Epidermal melanocyte (primary cell): Measurements from ENCODE around the gene LYL1.

Source experiments
- DNase-seq: peaks from one replicate; pipeline ENCODE4 v3.0.0; 2011; ENCODE audit warnings: low spot score; ENCODE audit not compliant: insufficient read length

Gene LYL1

DNA sequence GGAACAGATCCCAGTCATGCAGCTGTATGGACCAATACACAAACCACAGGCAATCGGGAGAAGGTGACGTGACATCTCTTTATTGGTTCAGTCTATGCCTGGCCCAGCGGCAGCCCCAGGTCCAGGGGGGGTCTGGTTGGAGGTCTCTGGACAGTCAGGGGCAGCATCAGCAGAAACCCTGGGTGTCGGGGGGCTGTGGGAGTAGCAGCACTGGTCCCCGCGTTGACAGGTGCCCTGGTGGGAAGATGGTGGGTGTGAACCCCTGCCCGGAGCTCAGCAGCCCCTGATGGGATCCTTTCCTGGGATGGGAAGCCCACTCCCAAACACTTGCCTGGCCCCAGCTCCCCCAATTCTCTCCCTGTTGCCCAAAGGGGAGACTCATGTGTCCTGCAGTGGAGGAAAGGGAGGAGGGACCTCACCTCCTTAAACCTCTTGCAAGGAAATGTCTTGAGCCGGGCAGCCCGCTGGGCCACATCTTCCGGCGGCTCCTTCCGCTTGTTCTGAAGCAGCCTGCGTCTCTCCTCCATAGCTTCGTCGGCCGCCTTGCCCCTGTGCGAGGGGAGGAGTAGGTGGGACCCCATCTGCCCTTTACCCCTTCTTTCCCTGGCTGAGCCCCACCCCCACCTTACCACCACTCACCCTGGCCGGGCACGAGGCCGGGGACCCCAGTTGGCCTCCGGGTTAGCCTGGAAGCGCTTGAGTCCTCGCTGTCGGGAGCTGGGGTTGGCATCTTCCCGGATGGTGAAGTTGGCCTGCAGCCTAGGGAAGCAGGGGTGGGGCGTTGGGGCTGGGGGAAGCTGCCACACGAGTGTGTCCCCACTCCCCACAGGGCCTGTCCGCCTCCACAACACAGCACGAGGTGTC is 2.4 kb upstream of the LYL1 start:
- no peak for DNase-seq

DNA sequence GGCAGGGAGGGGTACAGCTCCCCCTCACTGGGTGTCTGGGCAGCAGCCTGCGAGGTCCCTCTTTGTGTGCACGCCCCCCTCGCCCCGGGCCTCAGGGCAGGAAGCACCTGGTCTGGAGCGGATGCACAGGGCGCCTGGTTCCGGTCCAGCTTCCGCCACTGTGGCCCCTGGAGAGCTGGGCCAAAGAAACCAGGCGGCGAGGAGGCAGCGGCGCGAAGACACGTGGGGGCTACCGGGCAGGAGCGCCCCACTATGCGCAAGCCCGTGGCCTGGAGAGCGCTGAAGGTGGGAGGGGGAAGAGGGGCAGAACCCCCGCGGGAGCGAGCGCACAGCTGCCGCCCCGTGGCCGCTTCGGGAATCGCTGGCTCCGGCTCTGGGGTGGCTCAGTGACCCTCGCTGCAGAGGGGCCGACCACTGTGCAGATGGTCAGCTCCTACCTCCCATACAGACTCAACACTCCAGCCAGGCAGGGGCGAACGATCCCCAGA is 1.7 kb upstream of the LYL1 start:
- no peak for DNase-seq

DNA sequence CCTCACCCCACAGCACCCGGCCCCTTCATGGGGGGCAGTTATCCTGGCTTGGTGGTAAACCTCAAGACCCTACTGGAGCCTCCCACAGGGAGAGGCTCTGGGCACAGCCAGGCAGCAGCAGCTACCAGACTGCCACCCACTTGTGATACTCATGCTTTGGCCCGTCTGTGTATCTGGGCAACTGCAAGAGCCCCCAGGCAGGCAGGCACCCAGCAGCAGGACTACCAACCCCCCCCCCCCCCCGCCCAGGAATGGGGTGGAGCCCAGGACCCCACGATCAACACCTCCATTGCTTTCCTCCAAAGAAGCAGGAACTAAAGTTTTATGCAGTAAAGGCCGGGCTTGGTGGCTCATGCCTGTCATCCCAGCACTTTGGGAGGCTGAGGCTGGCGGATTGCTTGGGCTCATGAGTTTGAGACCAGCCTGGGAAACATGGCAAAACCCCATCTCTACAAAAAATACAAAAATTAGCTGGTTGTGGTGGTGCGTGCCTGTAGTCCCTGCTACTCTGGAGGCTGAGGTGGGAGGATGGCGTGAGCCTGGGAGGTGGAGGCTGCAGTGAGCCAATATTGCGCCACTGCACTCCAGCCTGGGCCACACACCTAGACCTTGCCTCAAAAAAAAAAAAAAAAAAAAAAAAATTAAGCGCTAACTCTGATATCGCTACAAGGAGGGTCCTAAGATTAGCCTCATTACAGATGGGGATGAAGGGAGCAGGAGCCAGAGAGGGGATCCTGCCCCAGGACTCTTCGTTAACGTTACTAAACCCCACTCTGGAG is 1.1 kb upstream of the LYL1 start:
- DNase-seq = no peak

DNA sequence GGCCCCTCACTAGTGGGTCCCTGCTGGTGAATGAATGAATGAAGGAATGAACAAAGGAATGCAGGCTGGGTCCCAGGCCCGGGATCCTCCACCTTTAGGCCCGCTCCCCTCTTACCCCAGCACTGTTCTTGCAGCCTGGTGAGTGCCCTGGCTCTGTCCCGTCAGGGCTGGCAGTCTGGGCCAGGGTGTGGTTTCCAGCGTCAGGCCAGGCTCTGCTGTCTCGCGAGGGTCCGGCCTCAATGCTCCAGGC is 317 bp downstream of the LYL1 start:
- DNase-seq = peak; percentile 75

DNA sequence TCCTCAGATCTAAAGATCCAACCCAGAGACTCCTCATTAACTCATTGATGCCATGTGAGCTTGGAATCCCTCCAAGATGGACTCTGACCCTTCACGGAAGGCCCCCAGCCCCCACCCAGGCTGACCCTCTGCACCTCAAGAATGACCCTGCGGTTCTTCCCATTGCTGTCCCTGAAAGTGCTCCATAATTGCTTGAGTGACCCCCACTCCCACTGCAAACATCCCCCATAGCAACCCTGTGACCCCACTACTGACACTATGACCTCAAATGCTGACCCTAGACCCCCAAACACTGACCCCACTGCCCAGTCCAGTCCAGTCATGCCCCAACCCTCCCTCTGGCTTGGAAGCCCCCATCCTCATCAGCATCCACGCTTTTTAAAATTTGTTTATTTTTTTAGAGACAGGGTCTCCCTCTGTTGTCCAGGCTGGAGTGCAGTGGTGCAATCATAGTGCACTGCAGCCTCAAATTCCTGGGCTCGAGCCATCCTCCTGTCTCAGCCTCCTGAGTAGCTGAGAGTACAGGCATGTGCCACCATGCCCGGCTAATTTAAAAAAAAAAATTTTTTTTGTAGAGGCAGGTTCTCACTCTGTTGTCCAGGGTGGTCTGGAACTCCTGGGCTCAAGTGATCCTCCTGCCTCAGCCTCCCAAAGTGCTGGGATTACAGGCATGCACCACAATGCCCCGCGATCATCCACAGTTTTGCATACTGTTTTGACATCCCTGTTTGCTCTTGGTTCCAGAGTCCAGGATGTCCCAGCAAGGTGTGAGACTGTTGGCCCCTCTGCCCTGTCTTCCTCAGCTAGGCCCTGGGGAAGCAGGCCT is 855 bp downstream of the LYL1 start:
- no peak for DNase-seq

DNA sequence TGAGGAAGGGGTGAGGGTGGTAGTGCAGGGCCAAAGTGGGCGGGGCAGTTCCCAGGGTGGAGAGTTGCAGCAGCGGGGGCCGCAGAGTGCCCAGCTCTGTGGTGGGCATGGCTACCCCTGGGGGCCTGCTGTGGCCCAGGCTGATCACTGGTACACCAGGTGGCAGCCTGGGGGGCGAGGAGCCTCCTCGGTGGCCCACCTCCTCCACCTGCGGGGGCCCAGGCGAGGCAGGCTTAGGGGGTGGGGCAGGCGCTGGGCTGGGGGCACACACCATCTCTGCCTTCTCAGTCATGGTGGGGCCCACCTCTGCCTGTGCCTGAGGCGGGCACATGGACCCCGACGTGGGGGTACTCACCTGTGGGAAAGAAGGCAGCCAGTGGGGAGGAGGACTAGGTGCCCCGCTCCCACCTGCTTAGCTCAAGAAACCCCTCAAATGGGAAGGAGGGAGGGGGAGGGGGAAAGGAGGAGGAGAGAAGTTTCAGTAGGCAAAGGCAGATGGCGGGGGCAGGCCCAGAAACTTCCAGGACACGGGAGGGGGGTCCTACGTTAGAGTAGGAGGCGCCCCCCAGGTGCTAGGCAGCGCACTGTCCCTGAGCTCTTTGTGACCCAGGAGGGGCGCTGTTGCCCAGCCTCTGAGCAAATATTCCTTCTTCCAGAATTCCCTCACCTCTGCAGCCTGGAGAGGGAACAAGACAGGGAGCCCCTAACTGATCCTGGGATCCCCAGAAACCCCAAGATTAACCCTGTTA is 1.6 kb downstream of the LYL1 start:
- no peak for DNase-seq

DNA sequence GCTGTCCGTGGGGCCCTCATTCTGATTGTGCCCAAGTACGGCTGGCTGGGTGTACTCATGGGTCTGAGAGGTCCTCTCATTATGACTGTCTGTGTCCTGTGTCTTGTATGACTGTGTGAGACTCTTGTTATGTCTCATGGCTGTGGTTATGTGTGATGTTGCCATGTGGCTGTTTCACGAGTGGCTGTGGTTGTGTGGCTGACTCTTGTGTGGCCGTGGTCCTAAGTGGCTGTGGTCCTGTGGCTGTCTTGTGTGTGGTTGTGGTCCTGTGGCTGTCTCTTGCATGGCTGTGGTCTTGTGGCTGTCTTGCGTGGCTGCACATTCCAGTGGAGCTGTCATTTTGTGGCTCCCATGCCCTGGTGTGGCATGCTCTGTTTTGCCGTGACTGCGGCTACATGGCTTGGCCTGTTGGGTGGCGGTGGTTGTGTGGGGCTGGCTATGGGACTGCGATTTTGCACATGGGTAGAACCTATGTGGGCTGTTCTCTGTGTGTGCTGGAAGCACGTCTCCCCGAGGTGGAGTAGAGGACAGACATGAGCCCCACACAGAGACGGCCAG is 2.5 kb downstream of the LYL1 start:
- DNase-seq = no peak

DNA sequence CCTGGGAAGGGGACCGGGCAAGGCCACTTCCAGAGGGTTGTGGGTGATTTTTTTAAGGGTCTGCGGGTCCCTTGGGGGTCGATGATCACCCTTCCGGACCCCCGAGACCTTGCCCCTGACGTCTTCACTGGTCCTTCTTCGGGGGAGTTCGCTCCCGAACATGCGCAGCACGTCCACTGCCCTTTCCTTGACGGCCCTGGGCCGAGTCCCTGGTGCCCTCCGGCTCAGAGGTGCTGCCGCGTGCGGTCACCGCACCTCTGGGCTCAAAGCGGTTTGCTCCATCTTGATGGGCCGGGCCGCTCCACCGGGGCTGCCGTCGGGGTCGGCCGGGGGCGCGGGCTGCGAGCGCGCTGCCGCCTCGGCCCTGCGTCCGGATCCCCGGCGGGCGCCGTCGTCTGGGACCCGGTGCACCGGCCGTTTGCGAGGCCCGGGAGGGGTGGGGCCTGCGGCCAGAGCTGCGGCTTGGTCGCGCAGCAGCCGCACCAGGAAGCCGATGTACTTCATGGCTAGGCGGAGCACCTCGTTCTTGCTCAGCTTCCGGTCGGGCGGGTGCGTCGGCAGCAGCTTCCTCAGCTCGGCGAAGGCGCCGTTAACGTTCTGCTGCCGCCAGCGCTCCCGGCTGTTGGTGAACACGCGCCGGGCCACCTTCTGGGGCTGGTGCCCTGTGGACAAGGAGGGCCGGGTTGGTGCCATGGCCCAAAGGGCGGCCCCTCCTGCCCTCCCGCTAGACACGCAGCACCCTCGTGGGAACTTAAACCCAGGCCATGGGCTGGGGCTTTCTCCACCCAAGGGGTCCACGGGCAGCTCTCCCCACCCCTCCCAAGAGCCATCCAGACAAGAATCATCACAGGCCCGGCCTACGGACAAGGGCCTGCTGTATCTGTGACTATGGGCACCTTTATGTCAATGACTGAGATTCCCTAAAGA is 3.3 kb downstream of the LYL1 start:
- DNase-seq = no peak

DNA sequence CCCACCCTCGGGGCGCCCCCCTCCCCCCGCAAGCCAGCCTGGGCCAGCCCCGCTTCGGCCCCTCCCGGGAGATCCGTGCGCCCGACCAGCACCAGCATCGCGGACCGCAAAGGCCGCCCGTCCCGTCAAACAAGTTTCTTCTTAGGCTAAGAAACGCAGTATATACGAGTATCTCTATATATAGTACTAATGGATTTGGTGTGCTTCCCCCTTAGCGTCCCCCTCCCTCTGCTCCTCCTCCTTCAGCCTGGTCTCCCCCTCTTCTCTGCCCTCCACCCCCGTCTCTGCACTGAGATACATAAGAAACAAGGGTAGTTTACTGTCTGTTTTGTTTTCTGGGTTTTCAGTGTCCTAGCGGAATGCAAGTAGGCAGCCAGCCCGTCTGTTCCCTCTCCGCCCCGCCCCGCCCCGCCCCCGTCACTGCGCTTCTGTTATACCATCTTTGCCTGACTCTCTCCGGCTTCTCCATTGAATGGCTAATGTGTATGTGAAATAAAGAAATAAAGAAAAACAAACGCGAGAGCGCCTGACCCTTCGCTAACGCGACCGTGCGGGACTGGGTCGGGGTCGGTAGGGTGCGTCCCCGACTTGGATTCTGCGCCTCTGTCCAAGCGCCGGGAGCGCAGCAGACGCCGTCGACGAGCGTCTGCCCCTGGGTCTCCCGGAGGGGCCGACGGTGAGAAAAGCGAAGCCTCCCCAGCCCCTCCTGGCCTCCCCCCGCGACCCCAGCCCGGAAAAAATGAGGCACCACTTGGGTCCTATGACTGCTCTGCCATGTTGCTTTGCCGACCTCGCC is 4.2 kb downstream of the LYL1 start:
- DNase-seq = peak; percentile 89

DNA sequence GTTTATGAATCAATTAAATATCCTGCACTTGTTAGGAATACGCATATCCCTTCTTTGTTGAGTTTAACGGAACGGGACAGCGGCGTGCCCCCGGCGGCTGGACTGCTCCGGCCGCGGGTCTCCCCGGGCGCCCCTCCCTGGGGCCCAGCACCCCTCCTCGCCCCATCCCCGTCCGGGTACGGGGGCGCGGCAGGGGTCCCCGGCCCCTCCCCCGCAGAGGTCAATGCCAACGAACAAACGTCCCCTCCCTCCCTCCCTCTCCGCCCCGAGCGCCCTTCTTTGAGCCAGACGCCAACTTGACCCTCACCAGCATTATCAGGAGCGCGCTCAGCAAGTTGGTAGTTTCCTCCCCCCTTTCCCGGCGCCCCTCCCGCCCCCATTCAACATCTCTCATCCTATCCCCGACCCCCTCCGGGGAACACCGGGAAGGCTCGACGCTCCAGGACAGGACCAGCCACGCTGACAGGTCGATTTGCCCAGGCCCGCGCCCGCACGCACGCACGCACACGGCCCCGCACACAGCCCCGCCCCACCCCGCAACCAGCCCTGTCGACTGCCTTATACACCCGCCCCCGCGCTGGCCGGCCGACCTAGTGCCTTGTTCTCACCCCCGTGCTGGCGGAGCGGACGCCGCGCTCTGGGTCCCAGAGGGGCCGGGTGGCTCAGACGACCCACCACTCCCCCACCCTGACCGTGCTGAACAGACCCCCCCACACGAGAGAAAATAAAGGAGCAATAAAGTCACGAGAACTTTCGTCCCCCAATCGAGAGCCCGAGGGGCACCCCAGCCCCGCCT is 5.0 kb downstream of the LYL1 start:
- DNase-seq = no peak

DNA sequence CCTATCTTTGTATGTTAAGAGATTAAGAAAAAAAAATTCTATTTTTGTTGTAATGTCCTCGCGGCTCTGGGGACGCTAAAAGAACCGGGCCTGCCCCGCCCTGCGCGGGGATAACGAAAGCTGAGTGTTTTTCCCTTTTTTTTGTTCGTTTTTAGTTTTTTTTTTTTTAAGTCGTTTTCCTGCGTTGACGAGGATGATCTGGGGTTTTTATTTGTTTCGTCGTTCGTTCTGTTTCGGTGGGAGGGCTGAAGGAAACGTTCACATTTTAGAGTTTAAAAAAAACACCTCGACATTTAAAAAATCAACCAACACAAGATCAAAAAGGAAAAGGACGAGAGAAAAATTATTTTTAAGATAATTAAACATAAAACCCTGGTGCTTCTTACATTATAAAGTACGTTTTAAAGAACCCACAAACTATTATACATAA is 5.6 kb downstream of the LYL1 start:
- no peak for DNase-seq

DNA sequence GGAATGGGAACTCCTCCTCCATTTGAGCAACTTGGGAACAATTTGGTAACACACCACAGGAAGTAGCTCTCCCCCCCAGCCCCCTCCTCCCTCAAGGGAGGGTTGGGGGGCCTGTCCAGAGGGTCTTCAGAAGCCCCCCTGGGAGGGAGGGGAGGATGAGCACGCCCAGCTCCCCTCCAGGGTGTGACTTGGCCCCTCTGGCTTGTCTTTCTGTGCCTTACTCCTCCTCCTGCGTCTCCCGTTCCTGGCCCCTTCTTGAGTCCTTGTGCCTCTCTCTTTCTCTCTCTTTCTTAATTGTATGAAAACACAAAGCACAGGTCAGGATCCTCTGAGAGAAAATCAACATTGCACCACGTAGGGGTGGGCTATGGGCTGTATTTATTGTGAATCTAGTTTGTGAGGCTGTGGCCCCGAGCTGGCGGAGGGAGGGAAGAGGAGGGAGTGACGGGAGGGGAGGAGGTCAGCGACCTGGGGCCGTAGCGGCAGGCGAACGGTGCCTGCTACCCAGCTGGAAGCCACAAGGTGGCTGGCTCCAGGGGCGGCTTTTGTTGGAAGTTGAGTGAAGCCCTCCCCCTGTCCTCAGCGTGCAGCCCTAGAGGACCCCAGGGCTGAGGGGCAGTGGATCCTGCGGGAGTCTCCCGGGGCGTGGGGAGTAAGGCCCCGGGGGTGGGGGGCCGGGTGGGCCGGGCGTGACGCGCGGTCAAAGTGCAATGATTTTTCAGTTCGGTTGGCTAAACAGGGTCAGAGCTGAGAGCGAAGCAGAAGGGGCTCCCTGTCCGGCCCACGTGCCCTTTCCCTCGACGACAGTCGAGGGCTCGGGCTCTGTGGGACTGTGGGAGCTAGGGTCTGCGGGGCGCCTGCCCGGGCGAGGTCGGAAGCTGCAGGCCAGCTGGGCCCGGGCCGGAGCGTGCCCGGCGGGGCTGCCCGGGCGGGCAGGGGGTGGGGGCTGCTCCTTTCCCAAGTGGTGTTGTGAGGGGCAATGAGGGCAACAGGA is 6.4 kb downstream of the LYL1 start:
- no peak for DNase-seq

DNA sequence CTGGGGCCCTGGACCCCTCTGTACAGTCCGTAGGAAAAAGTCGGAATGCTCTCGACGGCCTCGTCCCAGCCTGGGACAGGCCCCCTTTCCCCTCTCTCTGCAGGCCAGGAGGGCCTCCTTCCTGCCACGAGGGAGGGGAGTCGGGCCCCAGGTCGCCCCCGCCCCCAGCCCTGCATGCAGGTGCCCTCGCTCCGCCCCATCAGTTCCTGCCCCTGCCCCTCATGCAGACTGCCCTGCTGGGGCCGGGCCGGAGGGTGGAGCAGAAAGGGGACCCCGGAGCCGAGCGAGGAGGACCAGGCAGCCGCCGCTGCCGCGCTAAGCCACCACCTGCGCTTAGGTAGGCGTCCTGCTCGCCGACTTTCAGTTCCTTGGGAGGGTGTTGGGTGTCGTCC is 7.3 kb downstream of the LYL1 start:
- DNase-seq = no peak

DNA sequence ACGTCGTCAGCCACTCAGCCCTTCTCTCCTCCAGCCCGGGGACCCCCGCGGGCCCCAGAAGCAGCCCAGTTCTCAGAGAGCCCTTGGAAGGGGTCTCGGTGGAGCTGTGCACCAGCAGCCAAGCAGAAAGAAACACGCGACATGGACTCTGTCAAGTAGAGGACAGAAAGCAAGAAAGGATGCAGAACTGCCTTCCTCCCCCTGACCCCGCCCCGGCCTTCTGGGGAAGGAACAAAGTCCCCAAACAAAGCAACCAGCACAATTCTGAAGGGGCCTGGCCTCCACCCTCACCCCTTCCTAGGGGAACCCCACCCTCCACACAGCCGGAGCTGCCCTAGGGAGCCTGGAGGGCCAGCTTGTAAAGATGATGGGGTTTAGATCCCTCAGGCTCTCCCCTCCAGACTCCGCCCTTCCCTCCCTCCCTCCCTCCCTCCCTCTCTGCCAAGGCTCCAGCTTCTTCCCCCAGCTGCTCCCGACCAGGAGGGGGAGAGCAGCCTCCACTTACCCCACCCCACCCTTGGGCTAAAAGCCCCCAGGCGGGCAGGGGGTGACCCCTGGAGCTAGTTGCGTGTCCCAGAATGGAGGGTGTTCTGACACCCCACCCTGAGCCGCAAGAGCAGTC is 7.8 kb downstream of the LYL1 start:
- DNase-seq = no peak

DNA sequence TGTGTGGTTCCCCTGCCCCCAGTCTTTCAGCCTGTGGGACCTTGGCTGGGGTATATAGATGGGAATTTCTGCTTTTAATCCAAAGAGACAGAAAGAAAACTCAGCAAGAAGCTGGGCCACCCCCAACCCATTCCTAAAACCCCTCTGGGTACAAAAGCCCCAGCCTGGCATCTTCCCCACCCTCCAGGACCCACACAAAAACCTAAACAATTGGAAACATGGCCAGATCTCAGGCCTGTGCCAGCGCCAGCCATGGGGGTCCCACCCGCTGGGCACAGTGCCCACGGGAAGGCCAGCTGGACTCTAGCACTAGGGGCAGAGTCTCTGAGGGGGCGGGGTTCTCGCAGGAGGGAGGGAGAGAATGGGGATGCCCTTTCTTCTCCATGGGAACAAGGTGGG is 8.6 kb downstream of the LYL1 start:
- no peak for DNase-seq

DNA sequence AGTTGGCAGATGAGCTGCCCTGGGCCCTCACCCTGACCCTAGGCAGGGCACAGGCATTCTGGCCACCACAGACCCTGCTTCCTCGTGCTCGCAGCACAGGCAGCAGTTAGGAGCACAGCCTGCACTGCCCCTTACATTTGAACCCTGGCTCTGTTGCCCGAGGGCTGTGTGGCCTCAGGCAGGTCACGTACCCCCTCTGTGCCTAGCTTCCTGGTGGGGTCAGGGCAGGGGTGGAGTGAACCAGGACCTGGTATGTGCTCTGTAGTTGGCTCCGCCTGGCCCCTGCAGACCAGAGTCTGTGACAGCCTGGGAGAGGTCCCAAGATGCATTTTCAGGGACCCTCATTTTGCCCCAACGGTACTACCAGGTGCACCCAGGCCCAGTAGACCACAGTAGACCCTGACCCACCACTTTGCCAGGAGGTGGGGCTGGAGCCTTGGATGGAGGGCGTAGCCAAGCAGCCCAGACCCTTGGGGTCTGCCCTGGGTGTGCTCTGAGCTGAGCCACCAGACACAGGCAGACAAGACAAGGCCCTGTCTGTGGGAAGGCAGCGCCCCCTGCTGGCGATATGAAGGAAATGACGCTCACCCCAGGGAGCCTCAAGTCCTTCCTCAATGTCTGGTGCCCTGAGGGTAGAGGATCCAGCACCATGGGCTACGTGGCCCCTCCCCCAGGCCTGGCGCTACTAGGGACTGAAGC is 9.1 kb downstream of the LYL1 start:
- DNase-seq = peak; percentile 99
